ENCODE measurements around the gene LAMC2. TPM values are rescaled to one million over a fixed set of nuclear protein-coding genes. Genes with fewer than 3 reads are reported as not detected.

The LAMC2 gene
- total and polyA plus RNA-seq, 3 experiments from 2014 or later: not detected

GRCh38 chr1:183251101-183251958 is 65.3 kb downstream of the LAMC2 start:
- Mint-ChIP-seq H3K27me3 (peaks cover 5 to 31% of the 10 kb centered on the region in 2 donors), H3K36me3 (no peaks in the 10 kb centered on the region), H3K4me3 (no peak overlapping the region), H3K27ac (no peak overlapping the region), H3K4me1 (no peaks in the 10 kb centered on the region), H3K9me3 (peaks cover 0 to 4% (median 3%) of the 10 kb centered on the region in 5 donors)
- Histone ChIP-seq H3K4me3 (ENCODE audit: low read length) (no peak overlapping the region), H3K4me1 (ENCODE audit: insufficient read depth, low read length) (no peaks in the 10 kb centered on the region), H3K36me3 (ENCODE audit: insufficient read depth, low read length) (no peaks in the 10 kb centered on the region), H3K27me3 (ENCODE audit: insufficient read depth, low read length, poor library complexity, severe bottlenecking) (no peaks in the 10 kb centered on the region), H3K27ac (ENCODE audit: low read depth, low read length) (no peak overlapping the region), H3K9me3 (ENCODE audit: low read length) (no peaks in the 10 kb centered on the region)
- POLR2A ChIA-PET: no interaction called here
- DNase-seq: no peak
- CTCF ChIA-PET: no interaction called here

DNA sequence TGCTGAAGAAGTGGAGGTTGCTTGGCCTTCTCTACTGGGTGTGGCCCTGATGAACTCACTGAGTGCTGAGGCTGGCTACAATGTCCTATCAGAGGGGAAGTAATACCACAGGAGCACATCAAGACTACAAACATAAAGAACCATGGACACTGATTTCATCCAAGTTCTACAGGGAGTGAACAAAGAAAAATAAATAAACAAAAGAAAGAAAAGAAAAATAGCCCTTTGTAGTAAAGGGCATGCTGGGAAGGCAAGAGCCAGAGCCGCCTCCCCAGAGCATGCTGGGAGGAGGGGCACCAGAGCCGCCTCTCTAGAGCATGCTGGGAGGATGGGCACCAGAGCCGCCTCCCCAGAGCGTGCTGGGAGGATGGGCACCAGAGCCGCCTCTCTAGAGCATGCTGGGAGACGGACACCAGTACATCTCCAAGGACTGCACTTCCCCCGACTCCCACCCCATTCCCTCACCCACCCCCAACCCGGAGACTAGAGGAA is 65.9 kb downstream of the LAMC2 start:
- Histone ChIP-seq H3K4me3 (ENCODE audit: low read length) (no peak overlapping the region), H3K36me3 (ENCODE audit: insufficient read depth, low read length) (no peaks in the 10 kb centered on the region), H3K27me3 (ENCODE audit: insufficient read depth, low read length, poor library complexity, severe bottlenecking) (no peaks in the 10 kb centered on the region), H3K4me1 (ENCODE audit: insufficient read depth, low read length) (no peaks in the 10 kb centered on the region), H3K9me3 (ENCODE audit: low read length) (no peaks in the 10 kb centered on the region), H3K27ac (ENCODE audit: low read depth, low read length) (no peak overlapping the region)
- DNase-seq: no peak
- H3K9me3 Mint-ChIP-seq: peaks cover 0 to 4% (median 3%) of the 10 kb centered on the region in 5 donors
- no peaks in the 10 kb centered on the region for H3K36me3 Mint-ChIP-seq
- H3K27ac Mint-ChIP-seq: no peak overlapping the region
- H3K27me3 Mint-ChIP-seq: peaks cover 5 to 26% of the 10 kb centered on the region in 2 donors
- H3K4me1 Mint-ChIP-seq: no peaks in the 10 kb centered on the region
- ChIA-PET POLR2A (no interaction called here), CTCF (no interaction called here)
- H3K4me3 Mint-ChIP-seq: no peak overlapping the region

GRCh38 chr1:183255073-183255472 is 69.0 kb downstream of the LAMC2 start:
- no peak overlapping the region for H3K27ac Mint-ChIP-seq
- CTCF ChIA-PET: no interaction called here
- H3K4me1 Mint-ChIP-seq: no peaks in the 10 kb centered on the region
- H3K27me3 Mint-ChIP-seq: peaks cover 7 to 39% of the 10 kb centered on the region in 2 donors
- Histone ChIP-seq H3K27me3 (ENCODE audit: insufficient read depth, low read length, poor library complexity, severe bottlenecking) (no peaks in the 10 kb centered on the region), H3K4me3 (ENCODE audit: low read length) (no peak overlapping the region), H3K36me3 (ENCODE audit: insufficient read depth, low read length) (no peaks in the 10 kb centered on the region), H3K27ac (ENCODE audit: low read depth, low read length) (no peak overlapping the region), H3K9me3 (ENCODE audit: low read length) (no peaks in the 10 kb centered on the region), H3K4me1 (ENCODE audit: insufficient read depth, low read length) (no peaks in the 10 kb centered on the region)
- H3K4me3 Mint-ChIP-seq: no peak overlapping the region
- H3K9me3 Mint-ChIP-seq: peaks cover 0 to 4% (median 3%) of the 10 kb centered on the region in 5 donors
- no peaks in the 10 kb centered on the region for H3K36me3 Mint-ChIP-seq
- POLR2A ChIA-PET: no interaction called here
- DNase-seq: no peak

DNA sequence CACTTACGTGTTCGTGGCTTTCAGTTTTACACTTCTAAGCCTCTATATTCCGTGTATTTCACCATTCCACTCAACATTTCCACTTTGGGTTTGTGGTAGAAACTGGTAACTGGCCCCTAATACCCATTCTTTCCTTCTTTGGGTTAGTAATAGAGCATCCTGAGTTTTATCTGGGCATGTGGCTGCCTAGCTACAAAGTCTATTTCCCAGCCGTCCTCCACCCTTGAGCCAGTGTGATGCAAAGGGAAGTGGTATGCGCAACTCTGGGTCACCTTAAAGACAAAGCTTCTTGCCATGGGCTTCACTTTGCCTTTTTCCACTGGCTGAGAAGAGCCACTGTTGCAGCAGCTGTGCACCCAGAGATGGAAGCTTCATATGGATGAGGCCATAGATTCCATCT is 73.9 kb downstream of the LAMC2 start:
- ChIA-PET POLR2A (no interaction called here), CTCF (no interaction called here)
- no peaks in the 10 kb centered on the region for H3K36me3 ChIP-seq (ENCODE audit: insufficient read depth, low read length)
- H3K36me3 Mint-ChIP-seq: no peaks in the 10 kb centered on the region
- H3K4me1 Mint-ChIP-seq: no peaks in the 10 kb centered on the region
- peaks cover 0 to 4% (median 3%) of the 10 kb centered on the region in 5 donors for H3K9me3 Mint-ChIP-seq
- no peak for DNase-seq
- H3K27me3 Mint-ChIP-seq: peaks cover 9 to 46% of the 10 kb centered on the region in 2 donors
- no peaks in the 10 kb centered on the region for H3K27me3 ChIP-seq (ENCODE audit: insufficient read depth, low read length, poor library complexity, severe bottlenecking)
- H3K9me3 ChIP-seq (ENCODE audit: low read length): no peaks in the 10 kb centered on the region
- no peak overlapping the region for H3K4me3 ChIP-seq (ENCODE audit: low read length)
- no peak overlapping the region for H3K27ac ChIP-seq (ENCODE audit: low read depth, low read length)
- no peak overlapping the region for H3K4me3 Mint-ChIP-seq
- no peaks in the 10 kb centered on the region for H3K4me1 ChIP-seq (ENCODE audit: insufficient read depth, low read length)
- no peak overlapping the region for H3K27ac Mint-ChIP-seq

DNA sequence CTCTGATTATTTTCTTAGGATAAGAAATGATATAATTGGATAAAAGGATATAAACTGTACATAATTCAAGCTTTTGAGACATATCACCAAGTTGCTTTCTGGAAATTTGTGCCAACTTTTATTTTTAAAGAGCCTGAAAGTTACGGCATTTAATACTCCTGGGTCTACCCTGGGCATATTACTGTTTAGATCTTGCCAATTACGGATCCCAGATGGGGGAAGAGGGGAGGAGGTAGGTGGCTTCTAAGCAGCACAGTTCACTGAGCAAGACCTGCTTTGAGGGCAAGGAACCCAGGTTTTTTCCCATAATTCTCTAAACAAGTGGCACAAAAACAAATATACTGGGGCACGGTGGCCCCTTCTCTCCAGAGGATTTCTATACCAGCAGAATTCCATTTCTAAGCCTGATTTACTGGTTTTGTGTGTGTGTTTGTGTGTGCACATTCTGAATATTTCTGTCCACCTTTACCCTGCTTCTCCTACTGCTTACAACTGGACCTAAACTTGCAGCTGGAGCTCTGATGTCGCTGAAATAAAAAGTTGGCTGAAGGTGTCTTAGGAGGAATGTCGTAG is 76.7 kb downstream of the LAMC2 start:
- no peak overlapping the region for H3K4me3 ChIP-seq (ENCODE audit: low read length)
- H3K4me1 ChIP-seq (ENCODE audit: insufficient read depth, low read length): no peaks in the 10 kb centered on the region
- no peak overlapping the region for H3K4me3 Mint-ChIP-seq
- no peak overlapping the region for H3K27ac Mint-ChIP-seq
- no peak for DNase-seq
- no peaks in the 10 kb centered on the region for H3K36me3 Mint-ChIP-seq
- H3K36me3 ChIP-seq (ENCODE audit: insufficient read depth, low read length): no peaks in the 10 kb centered on the region
- ChIA-PET CTCF (no interaction called here), POLR2A (no interaction called here)
- no peaks in the 10 kb centered on the region for H3K9me3 ChIP-seq (ENCODE audit: low read length)
- H3K27me3 Mint-ChIP-seq: peaks cover 9 to 54% of the 10 kb centered on the region in 2 donors
- H3K4me1 Mint-ChIP-seq: no peaks in the 10 kb centered on the region
- no peak overlapping the region for H3K27ac ChIP-seq (ENCODE audit: low read depth, low read length)
- H3K9me3 Mint-ChIP-seq: no peaks in the 10 kb centered on the region
- H3K27me3 ChIP-seq (ENCODE audit: insufficient read depth, low read length, poor library complexity, severe bottlenecking): no peaks in the 10 kb centered on the region

DNA sequence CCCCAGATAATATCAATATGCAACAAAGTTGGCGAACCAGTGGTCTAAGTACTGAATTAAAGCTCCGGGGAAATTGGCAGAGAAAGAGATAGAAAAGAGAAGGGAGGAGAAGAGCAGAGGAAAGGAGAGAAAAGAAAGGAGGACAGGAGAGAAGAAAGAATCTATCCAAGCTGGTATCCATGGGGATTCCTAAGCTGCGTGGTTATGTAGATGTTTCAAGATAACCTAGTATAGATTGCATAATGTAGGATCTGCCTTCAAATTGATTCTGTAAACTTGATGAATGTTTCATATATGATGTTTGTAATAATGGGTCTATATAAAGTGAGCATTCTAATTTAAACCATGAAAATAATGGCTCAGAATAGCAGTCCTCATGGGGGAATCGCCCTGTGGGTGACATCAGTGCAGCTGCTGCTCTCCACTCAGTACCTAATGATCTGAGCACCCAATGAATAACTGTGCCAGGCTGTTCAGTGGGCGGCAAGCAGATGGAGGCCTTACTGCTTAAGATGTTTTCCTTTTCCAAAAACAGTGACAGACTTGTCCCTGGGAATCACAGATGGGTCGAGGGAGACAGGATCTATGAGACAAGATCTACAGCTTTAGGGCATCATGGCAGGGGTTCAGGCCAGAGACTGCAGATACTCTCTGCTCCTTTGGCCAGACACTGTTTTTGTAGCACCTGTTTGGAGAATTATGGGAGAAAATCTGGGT is 78.0 kb downstream of the LAMC2 start:
- H3K4me1 ChIP-seq (ENCODE audit: insufficient read depth, low read length): no peaks in the 10 kb centered on the region
- Mint-ChIP-seq H3K9me3 (no peaks in the 10 kb centered on the region), H3K4me3 (no peak overlapping the region), H3K27ac (no peak overlapping the region), H3K27me3 (peaks cover 9 to 52% of the 10 kb centered on the region in 2 donors), H3K4me1 (no peaks in the 10 kb centered on the region), H3K36me3 (no peaks in the 10 kb centered on the region)
- DNase-seq: no peak
- CTCF ChIA-PET: no interaction called here
- POLR2A ChIA-PET: no interaction called here
- H3K4me3 ChIP-seq (ENCODE audit: low read length): no peak overlapping the region
- no peaks in the 10 kb centered on the region for H3K9me3 ChIP-seq (ENCODE audit: low read length)
- H3K27me3 ChIP-seq (ENCODE audit: insufficient read depth, low read length, poor library complexity, severe bottlenecking): no peaks in the 10 kb centered on the region
- no peaks in the 10 kb centered on the region for H3K36me3 ChIP-seq (ENCODE audit: insufficient read depth, low read length)
- no peak overlapping the region for H3K27ac ChIP-seq (ENCODE audit: low read depth, low read length)

- POLR2A ChIA-PET: no interaction called here
- H3K4me1 ChIP-seq (ENCODE audit: insufficient read depth, low read length): no peaks in the 10 kb centered on the region
- CTCF ChIA-PET: no interaction called here
These were observed 81.8 kb downstream of the LAMC2 start for GRCh38 chr1:183267646-183268431.

More at GRCh38 chr1:183267646-183268431, 81.8 kb downstream of the LAMC2 start:
- Mint-ChIP-seq H3K27ac (no peak overlapping the region), H3K9me3 (no peaks in the 10 kb centered on the region), H3K4me1 (no peaks in the 10 kb centered on the region), H3K27me3 (peaks cover 5 to 37% of the 10 kb centered on the region in 2 donors), H3K36me3 (no peaks in the 10 kb centered on the region), H3K4me3 (no peak overlapping the region)
- H3K4me3 ChIP-seq (ENCODE audit: low read length): no peak overlapping the region
- no peak overlapping the region for H3K27ac ChIP-seq (ENCODE audit: low read depth, low read length)
- H3K36me3 ChIP-seq (ENCODE audit: insufficient read depth, low read length): no peaks in the 10 kb centered on the region
- H3K9me3 ChIP-seq (ENCODE audit: low read length): no peaks in the 10 kb centered on the region
- DNase-seq: no peak
- H3K27me3 ChIP-seq (ENCODE audit: insufficient read depth, low read length, poor library complexity, severe bottlenecking): no peaks in the 10 kb centered on the region
